Fibroblast of the aortic adventitia (primary cell): Measurements from ENCODE around the gene CADPS2. TPM values are rescaled to one million over a fixed set of nuclear protein-coding genes. Genes with fewer than 3 reads are reported as not detected.
A peak's percentile ranks its signal among the peaks of the same experiment; 100 is the strongest.

Experiments used
- DNase-seq: peaks from one replicate; pipeline ENCODE4 v3.0.0-alpha.2; 2010; ENCODE audit warnings: low read depth
- H3K4me3 ChIP-seq: 2 replicates; pipeline ENCODE4 v1.5.1; 2011; ENCODE audit warnings: low read depth, mild to moderate bottlenecking, control low read depth, low read length, moderate library complexity
- CTCF ChIP-seq: IDR thresholded peaks from 2 replicates; pipeline ENCODE4 v1.5.1; 2011; ENCODE audit warnings: mild to moderate bottlenecking, low read length, control low read depth, inconsistent platforms; ENCODE audit not compliant: insufficient read depth
- total RNA-seq: library from RNA; depleted of rRNA; stranded (reverse); fragments of >200 nt; gene quantifications from 2 replicates; pipeline ENCODE4 v1.2.3, GENCODE V29; 2012; ENCODE audit warnings: low replicate concordance

Gene CADPS2
- total RNA-seq, 1 donor = 16.0 TPM

GRCh38 chr7:122748195-122748594 lies 138.1 kb downstream of the CADPS2 start:
- no peak for TF ChIP-seq CTCF
- H3K4me3 ChIP-seq = no peak overlapping the region
- no peak for DNase-seq

GRCh38 chr7:122746948-122747347 lies 139.3 kb downstream of the CADPS2 start:
- no peak for DNase-seq
- no peak overlapping the region for H3K4me3 ChIP-seq
- no peak for TF ChIP-seq CTCF

GRCh38 chr7:122743211-122743610 lies 143.0 kb downstream of the CADPS2 start:
- DNase-seq = no peak
- TF ChIP-seq CTCF = no peak
- H3K4me3 ChIP-seq = no peak overlapping the region

- no peak overlapping the region for H3K4me3 ChIP-seq
- peak; percentile 1 for DNase-seq
- no peak for TF ChIP-seq CTCF
Observed at GRCh38 chr7:122738947-122739346, 147.3 kb downstream of the CADPS2 start.

- H3K4me3 ChIP-seq = no peak overlapping the region
- TF ChIP-seq CTCF = no peak
- no peak for DNase-seq
Observed at GRCh38 chr7:122736183-122736582, 150.1 kb downstream of the CADPS2 start.

- no peak for TF ChIP-seq CTCF
- no peak for DNase-seq
- H3K4me3 ChIP-seq = no peak overlapping the region
Observed at GRCh38 chr7:122727759-122728158, 158.5 kb downstream of the CADPS2 start.

GRCh38 chr7:122727354-122727753 lies 158.9 kb downstream of the CADPS2 start:
- no peak for TF ChIP-seq CTCF
- H3K4me3 ChIP-seq = no peak overlapping the region
- DNase-seq = no peak
